Endothelial cell of umbilical vein (primary cell): ENCODE measurements around the gene PSME4. TPM values are rescaled to one million over a fixed set of nuclear protein-coding genes. Genes with fewer than 3 reads are reported as not detected.

ENCODE experiments used
- BruUV-seq: library from RNA; stranded (reverse); fragments of 400-500 nt; replicated peaks from 2 replicates; lab custom pipeline; 2021; lab: Mats Ljungman, UMichigan
- CTCF ChIA-PET: fragments of 300-600, 350-600 bp; sonication (Branson Sonifier 250); formaldehyde crosslinking; loops from one replicate; lab custom pipeline; 2021; ENCODE audit warnings: antibody characterized with exemption, inconsistent platforms; lab: Charles Lee
- POLR2A ChIA-PET: fragments of 300-600, 350-600 bp; sonication (Branson Sonifier 250); formaldehyde crosslinking; loops from one replicate; lab custom pipeline; 2021; ENCODE audit warnings: antibody characterized with exemption, inconsistent platforms; lab: Charles Lee
- DNase-seq: peaks from one replicate; pipeline ENCODE4 v3.0.0-alpha.2; 2011; ENCODE audit warnings: low read depth, low spot score
- FAIRE-seq: peaks from 2 replicates; lab custom pipeline; 2011; peaks lifted over from hg19 to GRCh38; lab: Jason Lieb, UNC
- H2AFZ ChIP-seq: 2 replicates; pipeline ENCODE4 v1.6.0; 2012; ENCODE audit warnings: low read depth, low read length, control low read depth, inconsistent platforms
- H3K27ac ChIP-seq: 2 replicates; pipeline ENCODE4 v1.5.1; 2011; ENCODE audit warnings: low read depth, mild to moderate bottlenecking, control low read depth, low read length, moderate library complexity; ENCODE audit not compliant: insufficient read depth
- H3K27me3 ChIP-seq, 2 experiments: 2 replicates each; pipeline versions ENCODE4 v1.6.0 to v1.6.1; 2011; ENCODE audit warnings: low read length in 2 of 2, mixed read lengths in 1 of 2; ENCODE audit not compliant: control insufficient read depth in 2 of 2, insufficient read depth in 2 of 2
- H3K36me3 ChIP-seq, 2 experiments: 2 replicates in 1 of 2; 3 replicates in 1 of 2; pipeline ENCODE4 v1.5.1; 2011; ENCODE audit warnings: low read length in 2 of 2, mild to moderate bottlenecking in 1 of 2, moderate library complexity in 1 of 2; ENCODE audit not compliant: control insufficient read depth in 2 of 2, insufficient read depth in 2 of 2; ENCODE audit errors: extremely low read depth in 1 of 2
- H3K4me1 ChIP-seq: 3 replicates; pipeline ENCODE4 v1.5.1; 2011; ENCODE audit warnings: mild to moderate bottlenecking, low read length; ENCODE audit not compliant: control insufficient read depth, insufficient read depth; ENCODE audit errors: extremely low read depth
- H3K4me2 ChIP-seq: 2 replicates; pipeline ENCODE4 v1.6.1; 2011; ENCODE audit warnings: low read length, control low read depth, mixed read lengths; ENCODE audit not compliant: insufficient read depth
- H3K4me3 ChIP-seq, 3 experiments: fragments of 200-600 bp in 1 of 3; sonication (generic), shearing (Covaris generic) in 1 of 3; replicated peaks in 1 of 3; 2 replicates each; pipeline ENCODE4 v1.5.1; 2011 to 2016; ENCODE audit warnings: control low read depth in 3 of 3, low read length in 3 of 3, mild to moderate bottlenecking in 2 of 3, inconsistent platforms in 1 of 3, low read depth in 1 of 3, moderate library complexity in 1 of 3; ENCODE audit not compliant: insufficient read depth in 1 of 3
- H3K79me2 ChIP-seq: 2 replicates; pipeline ENCODE4 v1.6.0; 2012; ENCODE audit warnings: low read length, inconsistent platforms; ENCODE audit not compliant: control insufficient read depth, insufficient read depth
- H3K9ac ChIP-seq: replicated peaks from 2 replicates; pipeline ENCODE3; 2011; ENCODE audit warnings: low read length, control low read depth; ENCODE audit not compliant: insufficient read depth; ENCODE audit errors: extremely low read depth
- H3K9me1 ChIP-seq: replicated peaks from 3 replicates; pipeline ENCODE4 v1.6.0; 2011; ENCODE audit warnings: mild to moderate bottlenecking, low read length; ENCODE audit not compliant: control insufficient read depth, insufficient read depth; ENCODE audit errors: extremely low read depth
- H3K9me3 ChIP-seq: replicated peaks from 2 replicates; pipeline ENCODE4 v1.5.1; 2012; ENCODE audit warnings: low read length, inconsistent platforms; ENCODE audit not compliant: control insufficient read depth, insufficient read depth
- H4K20me1 ChIP-seq: replicated peaks from 2 replicates; pipeline ENCODE3; 2011; ENCODE audit warnings: mild to moderate bottlenecking, low read length; ENCODE audit not compliant: control insufficient read depth, insufficient read depth; ENCODE audit errors: extremely low read depth
- CTCF ChIP-seq, 2 donors: IDR thresholded peaks; 1 replicate in 1 of 2; 2 replicates in 1 of 2; pipeline ENCODE4 v1.5.1; 2011; ENCODE audit warnings: low read length in 2 of 2, mild to moderate bottlenecking in 2 of 2, moderate library complexity in 2 of 2, control low read depth in 1 of 2, inconsistent platforms in 1 of 2, low read depth in 1 of 2; ENCODE audit not compliant: insufficient read depth in 1 of 2; ENCODE audit errors: extremely low read depth in 1 of 2
- EZH2 ChIP-seq: IDR thresholded peaks from 2 replicates; pipeline ENCODE4 v1.6.1; 2012; ENCODE audit warnings: borderline replicate concordance, low read depth, mild to moderate bottlenecking, moderate library complexity, low read length, inconsistent platforms; ENCODE audit not compliant: severe bottlenecking
- FOS ChIP-seq: IDR thresholded peaks from 2 replicates; pipeline ENCODE4 v1.6.1; 2011; ENCODE audit warnings: mild to moderate bottlenecking, low read length, moderate library complexity, borderline replicate concordance; ENCODE audit not compliant: insufficient read depth
- GATA2 ChIP-seq: IDR thresholded peaks from 2 replicates; pipeline ENCODE4 v1.7.0; 2011; ENCODE audit warnings: low read depth, mild to moderate bottlenecking, moderate library complexity, mixed read lengths, low read length; ENCODE audit not compliant: insufficient read length, insufficient read depth
- JUN ChIP-seq: IDR thresholded peaks from 2 replicates; pipeline ENCODE4 v1.6.1; 2011; ENCODE audit warnings: borderline replicate concordance, low read depth; ENCODE audit not compliant: insufficient read length, insufficient read depth
- MAX ChIP-seq: IDR thresholded peaks from 2 replicates; pipeline ENCODE4 v1.6.1; 2011; ENCODE audit not compliant: insufficient read depth, insufficient read length
- MYC ChIP-seq: IDR thresholded peaks from one replicate; pipeline ENCODE4 v1.6.1; 2011; ENCODE audit warnings: mild to moderate bottlenecking, low read depth, low read length
- POLR2A ChIP-seq: IDR thresholded peaks from 2 replicates; pipeline ENCODE4 v1.6.1; 2012; ENCODE audit warnings: low read depth, mild to moderate bottlenecking, control low read depth, low read length
- POLR2AphosphoS5 ChIP-seq: IDR thresholded peaks from 2 replicates; pipeline ENCODE4 v1.6.1; 2012; ENCODE audit warnings: low read depth, mild to moderate bottlenecking, control low read depth, low read length, moderate library complexity; ENCODE audit not compliant: insufficient read depth
- dilution Hi-C: fragments of 300-500 bp; cut with MboI; formaldehyde crosslinking; loops from one replicate; pipeline ENCODE4 v1.15.0; 2019; ENCODE audit warnings: low sequenced_read_pairs; ENCODE audit not compliant: extremely low pct_ligation_motif_present
- intact Hi-C: fragments of 100-400 bp; cut with micrococcal nuclease; formaldehyde crosslinking; loops from one replicate; pipeline ENCODE4 v1.10.0; 2022
- polyA plus RNA-seq, 4 experiments: library from polyadenylated mRNA; depleted of rRNA in 3 of 4; stranded (reverse) in 3 of 4; unstranded in 1 of 4; fragments of >200 nt; gene quantifications; 2 replicates each; pipeline versions ENCODE4 v1.2.1 to v1.2.3, GENCODE V29; 2011 to 2012; ENCODE audit warnings: missing spikeins in 1 of 4
- total RNA-seq: library from RNA; stranded (reverse); gene quantifications from 2 replicates; pipeline ENCODE4 v1.2.3, GENCODE V29; 2021

PSME4 gene
- total and polyA plus RNA-seq, 2 donors (not counting 3 experiments of a cell fraction or from before 2014, with no cell fraction given), result 24.7 to 82.6 TPM

- POLR2A ChIA-PET, result no interaction called here
- intact Hi-C loops, result no loop called here
- no peaks in the 10 kb centered on the region for H3K9me3 ChIP-seq
- H3K27me3 ChIP-seq, result no peaks in the 10 kb centered on the region
- no peak overlapping the region for H3K27ac ChIP-seq
- no peak for FAIRE-seq
- CTCF ChIA-PET, result no interaction called here
- no peaks in the 10 kb centered on the region for H3K79me2 ChIP-seq
- H3K4me1 ChIP-seq, result no peaks in the 10 kb centered on the region
- H3K36me3 ChIP-seq, result peaks cover 6 to 7% of the 10 kb centered on the region in 2 experiments
- no peaks in the 10 kb centered on the region for H4K20me1 ChIP-seq
- DNase-seq, result no peak
- H2AFZ ChIP-seq, result no peak overlapping the region
- BruUV-seq, result no TSS peak
- TF ChIP-seq MYC (no peak), EZH2 (no peak), JUN (no peak), CTCF (IDR thresholded peaks at IDR 0.05; ENCODE audit: extremely low read depth in 1 of 2, insufficient read depth in 1 of 2, low read depth in 1 of 2, low read length in 2 of 2) (no peak), GATA2 (no peak), POLR2A (no peak), FOS (no peak), MAX (no peak), POLR2AphosphoS5 (no peak)
- no peak overlapping the region for H3K4me3 ChIP-seq
- dilution Hi-C loops, result no loop called here
- H3K4me2 ChIP-seq, result no peak overlapping the region
- H3K9ac ChIP-seq, result no peak overlapping the region
- no peaks in the 10 kb centered on the region for H3K9me1 ChIP-seq
Measured at GRCh38 chr2:53856272-53856671, 114.5 kb downstream of the PSME4 start.
